Left ventricle myocardium superior (tissue), 1 donor: ENCODE data around the gene OPN1MW3. TPM values are rescaled to one million over a fixed set of nuclear protein-coding genes. Genes with fewer than 3 reads are reported as not detected.
"Not testable (repeated sequence)": the region's sequence is repeated elsewhere in the genome, so short reads cannot be mapped to it uniquely, and the experiment has no call there.

Source experiments
- ATAC-seq: fragments of 200-7000 bp; cut with Tn5 transposase; one replicate; pipeline ENCODE4 v1.9.1; 2020; ENCODE audit warnings: mild to moderate bottlenecking, moderate library complexity
- DNase-seq: peaks from one replicate; pipeline ENCODE4 v3.0.0-alpha.2; 2020
- intact Hi-C: fragments of 100-400 bp; cut with micrococcal nuclease; formaldehyde crosslinking; loops from one replicate; pipeline ENCODE4 v1.11.0; 2022
- long read RNA-seq: library from polyadenylated mRNA; unstranded; transcript quantifications from one replicate; pipeline ENCODE4 v2.0.0, GENCODE V29; 2021
- total RNA-seq: library from RNA; stranded (reverse); fragmentation: NEBNext Ultra II Directional; extraction: Animal tissue kit (Norgen Biotek cat#: 25700); gene quantifications from one replicate; pipeline ENCODE4 v1.2.1, GENCODE V29; 2021
- donor health status: DM: no; HTN: yes; CAD: no; lungs with severe emphysema.

The OPN1MW3 gene
- not detected for total RNA-seq
- long read RNA-seq = 0 reads

GRCh38 chrX:154257282-154257681 lies at the start of gene OPN1MW3:
Gene OPN1MW3, plus strand, starts transcription at chrX:154257582. Its CDS starts 38 bp downstream, at chrX:154257620.
- DNase-seq, ATAC-seq, intact Hi-C loops: not testable (repeated sequence)

GRCh38 chrX:154209670-154210418 lies 47.5 kb upstream of the OPN1MW3 start:
- intact Hi-C loops, DNase-seq: not testable (repeated sequence)
- ATAC-seq = peak; percentile 91

GRCh38 chrX:154211057-154211456 lies 46.3 kb upstream of the OPN1MW3 start:
- intact Hi-C loops, ATAC-seq, DNase-seq: not testable (repeated sequence)

- ATAC-seq, intact Hi-C loops, DNase-seq: not testable (repeated sequence)
These were observed 45.9 kb upstream of the OPN1MW3 start for GRCh38 chrX:154211499-154211898.

GRCh38 chrX:154219456-154219855 lies 37.9 kb upstream of the OPN1MW3 start, which contains the start of gene OPN1MW2:
Gene OPN1MW2, plus strand, starts transcription at chrX:154219756. Its CDS starts 60 bp downstream, at chrX:154219816.
- intact Hi-C loops, ATAC-seq, DNase-seq: not testable (repeated sequence)

- intact Hi-C loops, DNase-seq, ATAC-seq: not testable (repeated sequence)
These were observed 32.1 kb upstream of the OPN1MW3 start for GRCh38 chrX:154225292-154225691.

- DNase-seq, intact Hi-C loops, ATAC-seq: not testable (repeated sequence)
These were observed 30.7 kb upstream of the OPN1MW3 start for GRCh38 chrX:154226706-154227105.

GRCh38 chrX:154231443-154231842 lies 25.9 kb upstream of the OPN1MW3 start:
- intact Hi-C loops, DNase-seq: not testable (repeated sequence)
- ATAC-seq = peak; percentile 71

- intact Hi-C loops, DNase-seq, ATAC-seq: not testable (repeated sequence)
These were observed 23.8 kb upstream of the OPN1MW3 start for GRCh38 chrX:154233620-154234019.

- intact Hi-C loops, ATAC-seq, DNase-seq: not testable (repeated sequence)
These were observed 18.3 kb upstream of the OPN1MW3 start for GRCh38 chrX:154238939-154239559.

- intact Hi-C loops = not testable (repeated sequence)
These were observed 17.3 kb upstream of the OPN1MW3 start for GRCh38 chrX:154239982-154240503.

GRCh38 chrX:154247377-154248045 lies 9.9 kb upstream of the OPN1MW3 start:
- intact Hi-C loops, DNase-seq: not testable (repeated sequence)
- ATAC-seq = peak; percentile 93

More at GRCh38 chrX:154239982-154240503, 17.3 kb upstream of the OPN1MW3 start:
- not testable (repeated sequence) for ATAC-seq, DNase-seq

GRCh38 chrX:154248076-154248475 lies 9.3 kb upstream of the OPN1MW3 start:
- ATAC-seq, intact Hi-C loops, DNase-seq: not testable (repeated sequence)

- ATAC-seq = not testable (repeated sequence)
These were observed 1.3 kb downstream of the OPN1MW3 start for GRCh38 chrX:154258711-154259110.

GRCh38 chrX:154263072-154263471 lies 5.7 kb downstream of the OPN1MW3 start:
- DNase-seq, intact Hi-C loops, ATAC-seq: not testable (repeated sequence)

More at GRCh38 chrX:154258711-154259110, 1.3 kb downstream of the OPN1MW3 start:
- DNase-seq, intact Hi-C loops: not testable (repeated sequence)

GRCh38 chrX:154269245-154269644 lies 11.9 kb downstream of the OPN1MW3 start:
- DNase-seq, intact Hi-C loops: not testable (repeated sequence)
- ATAC-seq = peak; percentile 74

GRCh38 chrX:154284489-154285338 lies 27.3 kb downstream of the OPN1MW3 start:
- DNase-seq, intact Hi-C loops: not testable (repeated sequence)
- ATAC-seq = peak; percentile 93

- ATAC-seq, intact Hi-C loops: not testable (repeated sequence)
These were observed 29.0 kb downstream of the OPN1MW3 start for GRCh38 chrX:154286406-154286805.

More at GRCh38 chrX:154286406-154286805, 29.0 kb downstream of the OPN1MW3 start:
- DNase-seq = not testable (repeated sequence)
